Left lung (tissue), 10 donors: ENCODE data around the gene COL18A1. TPM values are rescaled to one million over a fixed set of nuclear protein-coding genes. Genes with fewer than 3 reads are reported as not detected.
A peak's percentile ranks its signal among the peaks of the same experiment; 100 is the strongest.

ENCODE experiments used
- ATAC-seq: fragments of 200-7000 bp; cut with Tn5 transposase; one replicate; pipeline ENCODE4 v1.9.1; 2020; ENCODE audit warnings: moderate library complexity
- DNase-seq, 4 donors: peaks; one replicate each; pipeline ENCODE4 v3.0.0-alpha.2; 2013 to 2020
- H3K27ac ChIP-seq, 2 donors: fragments of 200-600 bp; sonication (generic) in 1 of 2; one replicate each; pipeline versions ENCODE4 v1.5.0 to v1.8.0; 2020 to 2021
- H3K27me3 ChIP-seq, 2 donors: fragments of 200-600 bp; sonication (generic) in 1 of 2; one replicate each; pipeline versions ENCODE4 v1.5.0 to v1.8.0; 2020 to 2021
- H3K36me3 ChIP-seq, 2 donors: fragments of 200-600 bp; sonication (generic) in 1 of 2; one replicate each; pipeline versions ENCODE4 v1.5.0 to v1.8.0; 2020 to 2021
- H3K4me1 ChIP-seq, 2 donors: fragments of 200-600 bp; one replicate each; pipeline ENCODE4 v1.8.0; 2021
- H3K4me3 ChIP-seq, 2 donors: fragments of 200-600 bp; sonication (generic) in 1 of 2; one replicate each; pipeline versions ENCODE4 v1.5.0 to v1.8.0; 2020 to 2021; ENCODE audit warnings: mild to moderate bottlenecking in 1 of 2
- H3K9me3 ChIP-seq, 2 donors: fragments of 200-600 bp; sonication (generic) in 1 of 2; one replicate each; pipeline versions ENCODE4 v1.5.0 to v1.8.0; 2020 to 2021
- intact Hi-C, 2 donors: fragments of 100-400 bp; cut with DNase I; formaldehyde crosslinking; loops; one replicate each; pipeline versions ENCODE4 v1.11.2 to v1.14.2; 2022
- polyA plus RNA-seq, 6 donors: library from polyadenylated mRNA; unstranded; fragments of 120-200 nt; gene quantifications; one replicate each; pipeline ENCODE4 v1.2.1, GENCODE V29; 2013; ENCODE audit not compliant: insufficient read length in 6 of 6
- total RNA-seq, 2 donors: library from RNA; stranded (reverse); fragmentation: NEBNext Ultra II Directional; extraction: Animal tissue kit (Norgen Biotek cat#: 25700); gene quantifications; one replicate each; pipeline ENCODE4 v1.2.1, GENCODE V29; 2021
- TF ChIP-seq, protein P1 (sequence below), 2 donors: fragments of 200-600 bp; sonication (generic) in 1 of 2; IDR thresholded peaks; one replicate each; pipeline versions ENCODE4 v1.5.0 to v1.8.0; 2021; ENCODE audit warnings: antibody characterized with exemption in 2 of 2
- donor health status: DM: no; HTN: yes; CAD: no.
- donor health status: DM: no; HTN: no; CAD: no.

The COL18A1 gene
- total and polyA plus RNA-seq, 8 donors = 39.3 to 90.2 (median 64.0) TPM

GRCh38 chr21:45493401-45494001, 88.5 kb downstream of the COL18A1 start:
- TF ChIP-seq, protein P1, sequence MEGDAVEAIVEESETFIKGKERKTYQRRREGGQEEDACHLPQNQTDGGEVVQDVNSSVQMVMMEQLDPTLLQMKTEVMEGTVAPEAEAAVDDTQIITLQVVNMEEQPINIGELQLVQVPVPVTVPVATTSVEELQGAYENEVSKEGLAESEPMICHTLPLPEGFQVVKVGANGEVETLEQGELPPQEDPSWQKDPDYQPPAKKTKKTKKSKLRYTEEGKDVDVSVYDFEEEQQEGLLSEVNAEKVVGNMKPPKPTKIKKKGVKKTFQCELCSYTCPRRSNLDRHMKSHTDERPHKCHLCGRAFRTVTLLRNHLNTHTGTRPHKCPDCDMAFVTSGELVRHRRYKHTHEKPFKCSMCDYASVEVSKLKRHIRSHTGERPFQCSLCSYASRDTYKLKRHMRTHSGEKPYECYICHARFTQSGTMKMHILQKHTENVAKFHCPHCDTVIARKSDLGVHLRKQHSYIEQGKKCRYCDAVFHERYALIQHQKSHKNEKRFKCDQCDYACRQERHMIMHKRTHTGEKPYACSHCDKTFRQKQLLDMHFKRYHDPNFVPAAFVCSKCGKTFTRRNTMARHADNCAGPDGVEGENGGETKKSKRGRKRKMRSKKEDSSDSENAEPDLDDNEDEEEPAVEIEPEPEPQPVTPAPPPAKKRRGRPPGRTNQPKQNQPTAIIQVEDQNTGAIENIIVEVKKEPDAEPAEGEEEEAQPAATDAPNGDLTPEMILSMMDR (IDR thresholded peaks at IDR 0.05) = no peak
- intact Hi-C loops = no loop called here
- H3K36me3 ChIP-seq = peaks cover 0 to 44% of the 10 kb centered on the region in 2 donors
- no peak overlapping the region for H3K27ac ChIP-seq
- ATAC-seq = no peak
- no peak overlapping the region for H3K4me3 ChIP-seq
- peaks cover 0 to 7% of the 10 kb centered on the region in 2 donors for H3K4me1 ChIP-seq
- H3K9me3 ChIP-seq = no peaks in the 10 kb centered on the region
- no peaks in the 10 kb centered on the region for H3K27me3 ChIP-seq
- DNase-seq = no peak

DNA sequence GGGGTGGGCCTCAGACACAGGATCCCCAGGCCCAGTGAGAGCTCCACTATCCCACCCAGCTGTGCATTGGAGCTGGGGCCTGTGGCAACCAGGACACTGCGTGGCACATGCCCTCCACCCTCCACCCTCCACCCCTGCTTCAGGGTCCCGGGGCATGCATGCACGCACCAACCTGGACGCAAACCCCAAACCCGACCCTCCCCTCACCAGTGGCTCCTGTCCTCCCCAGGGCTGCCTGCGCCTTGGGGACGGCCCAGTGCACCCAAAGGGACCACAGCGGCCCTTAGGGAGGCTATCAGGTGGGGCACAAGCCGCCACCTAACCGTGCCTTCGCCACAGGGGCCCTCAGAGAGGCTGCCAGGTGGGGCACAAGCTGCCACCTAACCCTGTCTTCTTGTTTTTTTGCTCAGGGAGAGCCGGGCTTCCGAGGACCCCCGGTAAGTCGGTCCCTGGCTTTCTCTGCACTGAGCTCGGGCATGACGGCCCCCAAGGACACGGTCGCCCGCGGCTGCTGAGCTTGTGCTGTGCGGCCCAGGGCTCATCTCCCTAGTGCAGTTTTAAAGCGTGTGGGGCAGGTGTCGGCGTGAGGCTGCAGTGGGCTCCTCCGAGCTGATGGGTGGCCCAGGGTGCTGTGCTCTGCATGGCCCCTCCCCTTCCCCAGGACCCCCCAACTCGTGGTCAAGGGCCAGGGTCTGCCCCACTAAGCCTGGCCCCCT, 89.3 kb downstream of the COL18A1 start:
- TF ChIP-seq, protein P1 (IDR thresholded peaks at IDR 0.05) = no peak
- H3K27me3 ChIP-seq = no peaks in the 10 kb centered on the region
- no peak overlapping the region for H3K27ac ChIP-seq
- peak in 1 of 4 donors; percentile 46 for DNase-seq
- no peak for ATAC-seq
- intact Hi-C loops = no loop called here
- H3K4me3 ChIP-seq = no peak overlapping the region
- peaks cover 0 to 48% of the 10 kb centered on the region in 2 donors for H3K36me3 ChIP-seq
- H3K9me3 ChIP-seq = no peaks in the 10 kb centered on the region
- peaks cover 0 to 7% of the 10 kb centered on the region in 2 donors for H3K4me1 ChIP-seq

- Histone ChIP-seq H3K36me3 (peaks cover 0 to 48% of the 10 kb centered on the region in 2 donors), H3K4me3 (no peak overlapping the region), H3K4me1 (peaks cover 0 to 6% of the 10 kb centered on the region in 2 donors), H3K9me3 (no peaks in the 10 kb centered on the region), H3K27me3 (no peaks in the 10 kb centered on the region), H3K27ac (no peak overlapping the region)
- DNase-seq (peak in 1 of 4 donors; percentile 73), ATAC-seq (no peak)
- TF ChIP-seq, protein P1 (IDR thresholded peaks at IDR 0.05) = no peak
- intact Hi-C loops = no loop called here
Measured at GRCh38 chr21:45494851-45495680, 90.1 kb downstream of the COL18A1 start.

DNA sequence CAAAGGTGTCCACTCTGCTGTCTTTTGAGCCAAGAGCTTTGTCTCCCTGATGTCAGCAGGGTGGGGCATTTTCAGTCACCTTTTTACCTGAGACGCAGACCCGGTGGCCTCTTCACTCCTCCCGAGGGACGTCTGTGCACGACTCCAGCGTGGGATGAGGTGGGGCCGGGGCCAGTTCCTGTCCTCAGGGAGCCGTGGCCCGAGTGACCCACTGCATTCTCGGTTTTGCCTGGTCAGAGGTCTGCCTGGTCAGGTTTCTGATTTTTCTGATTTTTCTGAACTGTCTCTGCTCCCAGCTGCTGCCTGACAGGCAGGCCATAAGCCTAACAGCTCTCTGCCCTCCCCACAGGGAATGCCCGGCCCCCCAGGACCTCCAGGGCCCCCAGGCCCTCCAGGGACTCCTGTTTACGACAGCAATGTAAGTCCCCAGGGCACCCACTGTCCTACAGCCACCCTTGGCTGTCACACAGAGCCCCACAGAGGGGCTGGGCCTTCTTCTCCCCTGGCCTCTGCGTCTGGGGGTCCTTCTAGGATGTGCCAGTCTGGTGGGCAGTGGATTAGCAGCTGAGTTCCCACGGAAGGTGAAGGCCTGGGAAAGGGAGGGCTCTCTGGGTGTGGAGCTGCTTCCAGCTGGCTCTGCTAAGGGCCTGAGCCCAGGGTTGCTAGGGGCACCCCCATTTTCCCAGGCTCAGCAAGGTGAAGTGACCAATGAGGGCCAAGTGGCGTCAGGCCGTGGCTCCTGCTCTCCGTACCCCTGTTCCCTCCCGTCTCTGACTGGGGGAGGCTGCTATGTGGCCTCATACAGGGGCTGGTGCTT, 91.4 kb downstream of the COL18A1 start:
- TF ChIP-seq, protein P1 (IDR thresholded peaks at IDR 0.05) = no peak
- peaks cover 0 to 48% of the 10 kb centered on the region in 2 donors for H3K36me3 ChIP-seq

More for the DNA sequence above, 91.4 kb downstream of the COL18A1 start:
- H3K4me1 ChIP-seq = no peaks in the 10 kb centered on the region
- H3K9me3 ChIP-seq = no peaks in the 10 kb centered on the region
- no peak overlapping the region for H3K4me3 ChIP-seq
- no peak for ATAC-seq
- no peaks in the 10 kb centered on the region for H3K27me3 ChIP-seq
- intact Hi-C loops = no loop called here
- DNase-seq = peak in 1 of 4 donors; percentile 68
- no peak overlapping the region for H3K27ac ChIP-seq
